Testis (tissue), 2 donors: ENCODE data around the gene LEPROT.

Experiments
- CTCF ChIP-seq, 3 experiments: fragments of 450-650 bp in 2 of 3; fragments of 200-600 bp in 1 of 3; sonication (generic) in 1 of 3; IDR thresholded peaks; one replicate each; pipeline ENCODE4 v1.5.1; 2016 to 2019; ENCODE audit warnings: antibody characterized with exemption in 3 of 3, mild to moderate bottlenecking in 2 of 3, moderate library complexity in 1 of 3
- POLR2A ChIP-seq: fragments of 450-650 bp; IDR thresholded peaks from one replicate; pipeline ENCODE4 v1.6.1; 2017; ENCODE audit warnings: antibody characterized with exemption, mild to moderate bottlenecking, moderate library complexity

GRCh38 chr1:65458730-65459396 is 38.4 kb downstream of the LEPROT start:
- no peak for TF ChIP-seq CTCF (IDR thresholded peaks at IDR 0.05)
- no peak for TF ChIP-seq POLR2A
